HG02642 (cell line): ENCODE data around the gene MAGEA2.
"Not testable (repeated sequence)": the region's sequence is repeated elsewhere in the genome, so short reads cannot be mapped to it uniquely, and the experiment has no call there.

Experiments
- ATAC-seq: cut with Tn5 transposase; IDR thresholded peaks from one replicate; pipeline ENCODE4 v1.9.1; 2021; ENCODE audit warnings: mild to moderate bottlenecking; ENCODE audit not compliant: unreplicated experiment, poor library complexity

Gene MAGEA2

DNA sequence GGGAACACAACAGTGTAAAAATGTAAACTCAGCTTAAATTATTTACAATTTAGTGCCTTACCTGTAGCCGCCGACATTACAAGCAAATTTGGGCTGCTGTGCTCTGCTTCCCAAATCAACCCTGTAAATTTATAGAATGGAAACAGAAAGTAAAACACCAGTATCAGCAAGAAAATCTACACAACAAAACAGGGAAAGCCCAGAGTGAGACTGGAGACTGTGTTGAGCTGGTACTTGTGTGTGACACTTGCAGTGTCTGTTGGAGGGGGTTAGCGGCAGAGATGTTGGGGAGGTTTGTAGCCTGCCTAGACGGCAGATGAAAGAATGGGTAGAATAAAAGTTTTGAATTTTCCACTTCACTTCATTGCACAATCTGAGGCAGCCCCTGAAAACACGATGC is 40.4 kb downstream of the MAGEA2 start:
- ATAC-seq: not testable (repeated sequence)

DNA sequence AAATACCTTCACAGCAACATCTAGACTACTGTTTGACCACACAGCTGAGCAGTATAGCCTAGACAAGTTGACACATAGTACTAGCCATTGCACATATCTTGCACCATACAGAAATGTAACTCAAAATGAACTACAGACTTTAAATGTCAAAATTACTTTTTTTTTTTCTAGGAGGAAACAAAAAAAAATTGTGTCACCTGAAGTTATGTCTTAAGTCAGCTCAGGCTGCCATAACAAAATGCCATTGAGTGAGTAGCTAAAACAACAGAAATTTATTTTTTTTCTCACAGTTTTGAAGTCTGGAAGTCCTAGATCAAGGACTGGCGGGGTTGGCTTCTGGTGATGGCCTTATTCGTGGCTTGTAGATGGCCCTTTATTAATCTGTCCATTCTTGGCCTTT is 44.5 kb downstream of the MAGEA2 start, which contains the start of gene CSAG2:
Gene CSAG2 (minus strand): TSS at position 101 of the 400 bp plus-strand sequence. CDS start 161 bp downstream, outside the sequence.
- not testable (repeated sequence) for ATAC-seq

DNA sequence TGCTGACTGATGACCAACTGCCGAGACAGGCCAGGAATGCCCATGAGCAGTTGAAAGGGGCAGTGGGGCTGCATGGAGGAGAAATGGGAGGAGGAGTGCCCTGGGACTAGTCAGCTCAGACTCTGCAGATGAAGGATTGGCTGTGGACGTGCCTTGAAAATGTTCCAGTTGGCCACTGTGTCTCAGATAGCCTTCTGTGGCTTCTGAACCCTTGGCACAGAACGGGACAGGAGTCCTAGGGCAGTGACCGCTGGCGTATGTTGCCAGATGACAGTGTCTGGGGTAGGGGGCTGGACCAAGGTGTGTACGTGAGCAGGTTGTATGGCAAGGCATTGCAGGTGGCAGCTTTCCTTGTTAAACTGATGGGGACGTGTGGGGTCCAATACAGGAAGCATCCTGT is 47.1 kb downstream of the MAGEA2 start:
- ATAC-seq: not testable (repeated sequence)

DNA sequence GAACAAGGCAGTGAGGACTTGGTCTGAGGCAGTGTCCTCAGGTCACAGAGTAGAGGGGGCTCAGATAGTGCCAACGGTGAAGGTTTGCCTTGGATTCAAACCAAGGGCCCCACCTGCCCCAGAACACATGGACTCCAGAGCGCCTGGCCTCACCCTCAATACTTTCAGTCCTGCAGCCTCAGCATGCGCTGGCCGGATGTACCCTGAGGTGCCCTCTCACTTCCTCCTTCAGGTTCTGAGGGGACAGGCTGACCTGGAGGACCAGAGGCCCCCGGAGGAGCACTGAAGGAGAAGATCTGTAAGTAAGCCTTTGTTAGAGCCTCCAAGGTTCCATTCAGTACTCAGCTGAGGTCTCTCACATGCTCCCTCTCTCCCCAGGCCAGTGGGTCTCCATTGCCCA is 53.3 kb downstream of the MAGEA2 start:
- ATAC-seq: not testable (repeated sequence)
